ENCODE results near the gene VIL1.
A peak's percentile ranks its signal among the peaks of the same experiment; 100 is the strongest.

VIL1 gene

GRCh38 chr2:218434456-218434855, 15.5 kb downstream of the VIL1 start:
- no peak overlapping the region for H3K4me3 Mint-ChIP-seq
- H3K4me1 Mint-ChIP-seq (ENCODE audit: low read depth): no peaks in the 10 kb centered on the region
- no peaks in the 10 kb centered on the region for H3K27me3 Mint-ChIP-seq
- DNase-seq: peak; percentile 8
- H3K36me3 Mint-ChIP-seq (ENCODE audit: low read depth): no peaks in the 10 kb centered on the region
- H3K9me3 Mint-ChIP-seq: no peaks in the 10 kb centered on the region
- H3K27ac Mint-ChIP-seq: no peak overlapping the region

GRCh38 chr2:218435003-218435982, 16.4 kb downstream of the VIL1 start:
- Mint-ChIP-seq H3K4me1 (ENCODE audit: low read depth) (no peaks in the 10 kb centered on the region), H3K36me3 (ENCODE audit: low read depth) (no peaks in the 10 kb centered on the region), H3K27ac (no peak overlapping the region), H3K27me3 (no peaks in the 10 kb centered on the region), H3K4me3 (no peak overlapping the region), H3K9me3 (no peaks in the 10 kb centered on the region)
- peak; percentile 22 for DNase-seq

GRCh38 chr2:218436992-218437391, 18.1 kb downstream of the VIL1 start:
- peak; percentile 5 for DNase-seq
- Mint-ChIP-seq H3K9me3 (no peaks in the 10 kb centered on the region), H3K27ac (no peak overlapping the region), H3K4me1 (ENCODE audit: low read depth) (no peaks in the 10 kb centered on the region), H3K27me3 (no peaks in the 10 kb centered on the region), H3K4me3 (no peak overlapping the region), H3K36me3 (ENCODE audit: low read depth) (no peaks in the 10 kb centered on the region)

GRCh38 chr2:218437969-218438368, 19.0 kb downstream of the VIL1 start:
- H3K4me3 Mint-ChIP-seq: no peak overlapping the region
- no peaks in the 10 kb centered on the region for H3K36me3 Mint-ChIP-seq (ENCODE audit: low read depth)
- H3K9me3 Mint-ChIP-seq: no peaks in the 10 kb centered on the region
- peak; percentile 18 for DNase-seq
- H3K27ac Mint-ChIP-seq: no peak overlapping the region
- H3K4me1 Mint-ChIP-seq (ENCODE audit: low read depth): no peaks in the 10 kb centered on the region
- no peaks in the 10 kb centered on the region for H3K27me3 Mint-ChIP-seq

GRCh38 chr2:218438596-218438995, 19.7 kb downstream of the VIL1 start:
- DNase-seq: no peak
- H3K27me3 Mint-ChIP-seq: no peaks in the 10 kb centered on the region
- no peak overlapping the region for H3K4me3 Mint-ChIP-seq
- H3K9me3 Mint-ChIP-seq: no peaks in the 10 kb centered on the region
- no peaks in the 10 kb centered on the region for H3K4me1 Mint-ChIP-seq (ENCODE audit: low read depth)
- no peak overlapping the region for H3K27ac Mint-ChIP-seq
- no peaks in the 10 kb centered on the region for H3K36me3 Mint-ChIP-seq (ENCODE audit: low read depth)

GRCh38 chr2:218444692-218445357, 25.9 kb downstream of the VIL1 start:
- H3K4me1 Mint-ChIP-seq (ENCODE audit: low read depth): no peaks in the 10 kb centered on the region
- H3K4me3 Mint-ChIP-seq: no peak overlapping the region
- H3K27me3 Mint-ChIP-seq: no peaks in the 10 kb centered on the region
- H3K27ac Mint-ChIP-seq: peak overlapping the region; percentile 17
- peaks cover 46% of the 10 kb centered on the region for H3K36me3 Mint-ChIP-seq (ENCODE audit: low read depth)
- DNase-seq: no peak
- H3K9me3 Mint-ChIP-seq: no peaks in the 10 kb centered on the region

GRCh38 chr2:218445602-218446001, 26.7 kb downstream of the VIL1 start:
- Mint-ChIP-seq H3K36me3 (ENCODE audit: low read depth) (peaks cover 54% of the 10 kb centered on the region), H3K4me3 (no peak overlapping the region), H3K27me3 (no peaks in the 10 kb centered on the region), H3K9me3 (no peaks in the 10 kb centered on the region), H3K4me1 (ENCODE audit: low read depth) (no peaks in the 10 kb centered on the region), H3K27ac (no peak overlapping the region)
- no peak for DNase-seq

- Mint-ChIP-seq H3K4me1 (ENCODE audit: low read depth) (no peaks in the 10 kb centered on the region), H3K36me3 (ENCODE audit: low read depth) (peaks cover 60% of the 10 kb centered on the region), H3K4me3 (no peak overlapping the region), H3K9me3 (no peaks in the 10 kb centered on the region), H3K27me3 (no peaks in the 10 kb centered on the region), H3K27ac (no peak overlapping the region)
- no peak for DNase-seq
Observed at GRCh38 chr2:218446547-218446946, 27.6 kb downstream of the VIL1 start.

- H3K4me3 Mint-ChIP-seq: no peak overlapping the region
- no peaks in the 10 kb centered on the region for H3K9me3 Mint-ChIP-seq
- peaks cover 66% of the 10 kb centered on the region for H3K36me3 Mint-ChIP-seq (ENCODE audit: low read depth)
- no peaks in the 10 kb centered on the region for H3K4me1 Mint-ChIP-seq (ENCODE audit: low read depth)
- no peak for DNase-seq
- H3K27me3 Mint-ChIP-seq: no peaks in the 10 kb centered on the region
- no peak overlapping the region for H3K27ac Mint-ChIP-seq
Observed at GRCh38 chr2:218447072-218447471, 28.1 kb downstream of the VIL1 start.

GRCh38 chr2:218448934-218449333, 30.0 kb downstream of the VIL1 start:
- Mint-ChIP-seq H3K27ac (no peak overlapping the region), H3K4me3 (no peak overlapping the region), H3K27me3 (no peaks in the 10 kb centered on the region), H3K9me3 (no peaks in the 10 kb centered on the region), H3K36me3 (ENCODE audit: low read depth) (peaks cover 83% of the 10 kb centered on the region), H3K4me1 (ENCODE audit: low read depth) (no peaks in the 10 kb centered on the region)
- no peak for DNase-seq

GRCh38 chr2:218452079-218452478, 33.2 kb downstream of the VIL1 start:
- no peaks in the 10 kb centered on the region for H3K27me3 Mint-ChIP-seq
- H3K9me3 Mint-ChIP-seq: peaks cover 12% of the 10 kb centered on the region
- no peak overlapping the region for H3K27ac Mint-ChIP-seq
- no peak overlapping the region for H3K4me3 Mint-ChIP-seq
- no peaks in the 10 kb centered on the region for H3K4me1 Mint-ChIP-seq (ENCODE audit: low read depth)
- no peak for DNase-seq
- peaks cover 95% of the 10 kb centered on the region for H3K36me3 Mint-ChIP-seq (ENCODE audit: low read depth)

GRCh38 chr2:218456849-218457248, 37.9 kb downstream of the VIL1 start:
- no peak for DNase-seq
- no peak overlapping the region for H3K27ac Mint-ChIP-seq
- H3K27me3 Mint-ChIP-seq: no peaks in the 10 kb centered on the region
- no peaks in the 10 kb centered on the region for H3K4me1 Mint-ChIP-seq (ENCODE audit: low read depth)
- H3K36me3 Mint-ChIP-seq (ENCODE audit: low read depth): peaks cover 83% of the 10 kb centered on the region
- H3K9me3 Mint-ChIP-seq: peaks cover 12% of the 10 kb centered on the region
- H3K4me3 Mint-ChIP-seq: no peak overlapping the region

GRCh38 chr2:218458598-218458997, 39.7 kb downstream of the VIL1 start:
- Mint-ChIP-seq H3K9me3 (peaks cover 12% of the 10 kb centered on the region), H3K27me3 (no peaks in the 10 kb centered on the region), H3K4me3 (no peak overlapping the region), H3K36me3 (ENCODE audit: low read depth) (peaks cover 81% of the 10 kb centered on the region), H3K4me1 (ENCODE audit: low read depth) (no peaks in the 10 kb centered on the region), H3K27ac (peak overlapping the region; percentile 4)
- DNase-seq: no peak

GRCh38 chr2:218465987-218466633, 47.2 kb downstream of the VIL1 start:
- no peak for DNase-seq
- Mint-ChIP-seq H3K4me1 (ENCODE audit: low read depth) (peaks cover 4% of the 10 kb centered on the region), H3K4me3 (no peak overlapping the region), H3K36me3 (ENCODE audit: low read depth) (peaks cover 72% of the 10 kb centered on the region), H3K27me3 (no peaks in the 10 kb centered on the region), H3K9me3 (no peaks in the 10 kb centered on the region), H3K27ac (no peak overlapping the region)

- no peaks in the 10 kb centered on the region for H3K27me3 Mint-ChIP-seq
- peaks cover 79% of the 10 kb centered on the region for H3K36me3 Mint-ChIP-seq (ENCODE audit: low read depth)
- H3K27ac Mint-ChIP-seq: peak overlapping the region; percentile 34
- H3K4me3 Mint-ChIP-seq: no peak overlapping the region
- DNase-seq: no peak
- H3K4me1 Mint-ChIP-seq (ENCODE audit: low read depth): peaks cover 6% of the 10 kb centered on the region
- no peaks in the 10 kb centered on the region for H3K9me3 Mint-ChIP-seq
Observed at GRCh38 chr2:218470448-218470847, 51.5 kb downstream of the VIL1 start.
